Nephron progenitor cell (in vitro differentiated cells): ENCODE results near the gene RPH3AL.

Experiments used
- DNase-seq: peaks from one replicate; pipeline ENCODE4 v3.0.0; 2021
- H3K27ac Mint-ChIP-seq: 2 replicates; pipeline ENCODE4 v1.8.0; 2021; ENCODE audit warnings: mild to moderate bottlenecking, moderate library complexity, mixed read lengths
- H3K27me3 Mint-ChIP-seq: 2 replicates; pipeline ENCODE4 v1.8.0; 2021; ENCODE audit warnings: mild to moderate bottlenecking, low read depth, mixed read lengths; ENCODE audit not compliant: poor library complexity
- H3K36me3 Mint-ChIP-seq: 2 replicates; pipeline ENCODE4 v1.8.0; 2021; ENCODE audit warnings: low read depth, mixed read lengths
- H3K4me1 Mint-ChIP-seq: 2 replicates; pipeline ENCODE4 v1.8.0; 2021; ENCODE audit warnings: mixed read lengths
- H3K4me3 Mint-ChIP-seq: 2 replicates; pipeline ENCODE4 v1.8.0; 2021; ENCODE audit warnings: mild to moderate bottlenecking, moderate library complexity, mixed read lengths
- H3K9me3 Mint-ChIP-seq: 2 replicates; pipeline ENCODE4 v1.8.0; 2021; ENCODE audit warnings: mild to moderate bottlenecking, moderate library complexity, mixed read lengths
- CTCF ChIP-seq: fragments of 200-600 bp; sonication (generic); IDR thresholded peaks from 2 replicates; pipeline ENCODE4 v1.5.0; 2021; ENCODE audit warnings: antibody characterized with exemption

Gene RPH3AL

GRCh38 chr17:214881-215331 is 137.7 kb downstream of the RPH3AL start:
- no peak for DNase-seq
- TF ChIP-seq CTCF = no peak
- H3K9me3 Mint-ChIP-seq = peaks cover 3% of the 10 kb centered on the region

GRCh38 chr17:213286-214105 is 139.1 kb downstream of the RPH3AL start:
- no peak for TF ChIP-seq CTCF

More at GRCh38 chr17:214881-215331, 137.7 kb downstream of the RPH3AL start:
- Mint-ChIP-seq H3K27ac (no peak overlapping the region), H3K36me3 (peaks cover 19% of the 10 kb centered on the region), H3K27me3 (peaks cover 4% of the 10 kb centered on the region), H3K4me1 (no peaks in the 10 kb centered on the region), H3K4me3 (no peak overlapping the region)

GRCh38 chr17:210402-210801 is 142.2 kb downstream of the RPH3AL start:
- Mint-ChIP-seq H3K27ac (no peak overlapping the region), H3K36me3 (peaks cover 41% of the 10 kb centered on the region), H3K4me1 (peaks cover 4% of the 10 kb centered on the region), H3K4me3 (no peak overlapping the region), H3K9me3 (peaks cover 21% of the 10 kb centered on the region), H3K27me3 (peaks cover 12% of the 10 kb centered on the region)
- TF ChIP-seq CTCF = no peak
- DNase-seq = no peak

More at GRCh38 chr17:213286-214105, 139.1 kb downstream of the RPH3AL start:
- H3K27me3 Mint-ChIP-seq = peaks cover 4% of the 10 kb centered on the region
- no peak for DNase-seq
- no peak overlapping the region for H3K4me3 Mint-ChIP-seq
- peaks cover 11% of the 10 kb centered on the region for H3K9me3 Mint-ChIP-seq
- no peaks in the 10 kb centered on the region for H3K4me1 Mint-ChIP-seq
- peaks cover 30% of the 10 kb centered on the region for H3K36me3 Mint-ChIP-seq
- H3K27ac Mint-ChIP-seq = no peak overlapping the region

- peaks cover 21% of the 10 kb centered on the region for H3K9me3 Mint-ChIP-seq
- DNase-seq = no peak
- H3K27me3 Mint-ChIP-seq = peaks cover 15% of the 10 kb centered on the region
- no peak overlapping the region for H3K4me3 Mint-ChIP-seq
- H3K27ac Mint-ChIP-seq = no peak overlapping the region
- H3K4me1 Mint-ChIP-seq = peaks cover 16% of the 10 kb centered on the region
- TF ChIP-seq CTCF = no peak
- peaks cover 41% of the 10 kb centered on the region for H3K36me3 Mint-ChIP-seq
These were observed 144.2 kb downstream of the RPH3AL start for GRCh38 chr17:208429-208828.

GRCh38 chr17:207775-208174 is 144.8 kb downstream of the RPH3AL start:
- Mint-ChIP-seq H3K27ac (no peak overlapping the region), H3K27me3 (peaks cover 15% of the 10 kb centered on the region), H3K4me1 (peaks cover 22% of the 10 kb centered on the region), H3K9me3 (peaks cover 21% of the 10 kb centered on the region), H3K4me3 (no peak overlapping the region), H3K36me3 (peaks cover 41% of the 10 kb centered on the region)
- DNase-seq = no peak
- no peak for TF ChIP-seq CTCF
